Activated CD8-positive, alpha-beta memory T cell treated with anti-CD3 and anti-CD28 coated beads, Interleukin-2, amount 50 U/mL, for 1 hour (primary cell): ENCODE measurements around the gene RNF207.

ENCODE experiments used
- DNase-seq: peaks from one replicate; pipeline ENCODE4 v3.0.0-alpha.2; 2020; ENCODE audit errors: extremely low read depth

RNF207 gene

GRCh38 chr1:6174621-6175410, 31.1 kb upstream of the RNF207 start:
- DNase-seq = no peak

GRCh38 chr1:6175411-6175828, 30.5 kb upstream of the RNF207 start:
- DNase-seq = no peak

- no peak for DNase-seq
These were observed 29.1 kb upstream of the RNF207 start for GRCh38 chr1:6176779-6177178.

GRCh38 chr1:6177681-6178380, 28.1 kb upstream of the RNF207 start:
- DNase-seq = no peak

- DNase-seq = no peak
These were observed 27.0 kb upstream of the RNF207 start for GRCh38 chr1:6178751-6179563.

- no peak for DNase-seq
These were observed 26.2 kb upstream of the RNF207 start for GRCh38 chr1:6179564-6180175.

- no peak for DNase-seq
These were observed 25.6 kb upstream of the RNF207 start, which contains the start of gene CHD5 for GRCh38 chr1:6180268-6180706. Gene CHD5, minus strand, starts transcription at chr1:6180321. Its CDS starts 298 bp downstream, at chr1:6180023.

GRCh38 chr1:6180707-6181311, 25.1 kb upstream of the RNF207 start:
- no peak for DNase-seq

- DNase-seq = no peak
These were observed 24.6 kb upstream of the RNF207 start for GRCh38 chr1:6181347-6181770.

GRCh38 chr1:6183520-6183989, 22.4 kb upstream of the RNF207 start:
- no peak for DNase-seq

GRCh38 chr1:6184083-6184783, 21.7 kb upstream of the RNF207 start:
- DNase-seq = no peak

GRCh38 chr1:6185151-6185550, 20.8 kb upstream of the RNF207 start:
- no peak for DNase-seq

GRCh38 chr1:6185635-6186382, 20.1 kb upstream of the RNF207 start:
- no peak for DNase-seq

- no peak for DNase-seq
These were observed 17.5 kb upstream of the RNF207 start for GRCh38 chr1:6188466-6188865.

- no peak for DNase-seq
These were observed 14.0 kb upstream of the RNF207 start for GRCh38 chr1:6191968-6192367.

GRCh38 chr1:6197746-6198427, 8.0 kb upstream of the RNF207 start:
- DNase-seq = no peak

- DNase-seq = no peak
These were observed 7.1 kb upstream of the RNF207 start for GRCh38 chr1:6198646-6199297.

- peak; percentile 93 for DNase-seq
These were observed 6.4 kb upstream of the RNF207 start, which contains the start of gene RPL22 for GRCh38 chr1:6199298-6200187. Gene RPL22, minus strand, starts transcription at chr1:6199595. Its CDS starts 22 bp downstream, at chr1:6199573.
